ENCODE measurements around the gene TINCR.

TINCR gene

GRCh38 chr19:5536337-5536894 is 31.3 kb downstream of the TINCR start:
- H3K9me3 ChIP-seq (ENCODE audit: control insufficient read depth, low read length), result peaks cover 14% of the 10 kb centered on the region
- H3K4me1 ChIP-seq (ENCODE audit: control insufficient read depth, insufficient read depth, low read length, poor library complexity, severe bottlenecking), result peaks cover 4% of the 10 kb centered on the region
- WGBS, 2 experiments (ENCODE audit: insufficient coverage in 2 of 2), result 4 to 5% methylated on average over 37 of the region's 38 CpGs
- no peaks in the 10 kb centered on the region for H3K36me3 ChIP-seq (ENCODE audit: control insufficient read depth, insufficient read depth, low read length)
- no peak overlapping the region for H3K27ac ChIP-seq (ENCODE audit: low read depth, low read length, severe bottlenecking)
- H3K4me3 ChIP-seq (ENCODE audit: extremely low read depth, insufficient read depth, low read length, poor library complexity, severe bottlenecking), result no peak overlapping the region

- H3K4me1 ChIP-seq (ENCODE audit: control insufficient read depth, insufficient read depth, low read length, poor library complexity, severe bottlenecking), result peaks cover 4% of the 10 kb centered on the region
- H3K9me3 ChIP-seq (ENCODE audit: control insufficient read depth, low read length), result peaks cover 14% of the 10 kb centered on the region
- 85 to 91% methylated on average over 7 of the region's 9 CpGs for WGBS, 2 experiments (ENCODE audit: insufficient coverage in 2 of 2)
- H3K36me3 ChIP-seq (ENCODE audit: control insufficient read depth, insufficient read depth, low read length), result no peaks in the 10 kb centered on the region
- H3K4me3 ChIP-seq (ENCODE audit: extremely low read depth, insufficient read depth, low read length, poor library complexity, severe bottlenecking), result no peak overlapping the region
- no peak overlapping the region for H3K27ac ChIP-seq (ENCODE audit: low read depth, low read length, severe bottlenecking)
Measured at GRCh38 chr19:5534787-5535586, 32.8 kb downstream of the TINCR start.

- Histone ChIP-seq H3K36me3 (ENCODE audit: control insufficient read depth, insufficient read depth, low read length) (no peaks in the 10 kb centered on the region), H3K4me1 (ENCODE audit: control insufficient read depth, insufficient read depth, low read length, poor library complexity, severe bottlenecking) (peaks cover 4% of the 10 kb centered on the region), H3K4me3 (ENCODE audit: extremely low read depth, insufficient read depth, low read length, poor library complexity, severe bottlenecking) (no peak overlapping the region), H3K9me3 (ENCODE audit: control insufficient read depth, low read length) (peaks cover 14% of the 10 kb centered on the region), H3K27ac (ENCODE audit: low read depth, low read length, severe bottlenecking) (no peak overlapping the region)
- WGBS, 2 experiments (ENCODE audit: insufficient coverage in 2 of 2), result 94 to 97% methylated on average over 3 of the region's 3 CpGs
Measured at GRCh38 chr19:5533257-5533656, 34.5 kb downstream of the TINCR start.

GRCh38 chr19:5530701-5531100 is 37.1 kb downstream of the TINCR start:
- Histone ChIP-seq H3K27ac (ENCODE audit: low read depth, low read length, severe bottlenecking) (no peak overlapping the region), H3K4me3 (ENCODE audit: extremely low read depth, insufficient read depth, low read length, poor library complexity, severe bottlenecking) (no peak overlapping the region), H3K4me1 (ENCODE audit: control insufficient read depth, insufficient read depth, low read length, poor library complexity, severe bottlenecking) (no peaks in the 10 kb centered on the region), H3K36me3 (ENCODE audit: control insufficient read depth, insufficient read depth, low read length) (no peaks in the 10 kb centered on the region), H3K9me3 (ENCODE audit: control insufficient read depth, low read length) (peaks cover 10% of the 10 kb centered on the region)
- 89 to 90% methylated on average over 11 of the region's 11 CpGs for WGBS, 2 experiments (ENCODE audit: insufficient coverage in 2 of 2)

GRCh38 chr19:5526691-5527090 is 41.1 kb downstream of the TINCR start:
- no peak overlapping the region for H3K4me3 ChIP-seq (ENCODE audit: extremely low read depth, insufficient read depth, low read length, poor library complexity, severe bottlenecking)
- H3K36me3 ChIP-seq (ENCODE audit: control insufficient read depth, insufficient read depth, low read length), result no peaks in the 10 kb centered on the region
- H3K4me1 ChIP-seq (ENCODE audit: control insufficient read depth, insufficient read depth, low read length, poor library complexity, severe bottlenecking), result no peaks in the 10 kb centered on the region
- WGBS, 2 experiments (ENCODE audit: insufficient coverage in 2 of 2), result 92 to 98% methylated on average over 6 of the region's 6 CpGs
- no peak overlapping the region for H3K27ac ChIP-seq (ENCODE audit: low read depth, low read length, severe bottlenecking)
- H3K9me3 ChIP-seq (ENCODE audit: control insufficient read depth, low read length), result no peaks in the 10 kb centered on the region

- no peaks in the 10 kb centered on the region for H3K4me1 ChIP-seq (ENCODE audit: control insufficient read depth, insufficient read depth, low read length, poor library complexity, severe bottlenecking)
- H3K36me3 ChIP-seq (ENCODE audit: control insufficient read depth, insufficient read depth, low read length), result no peaks in the 10 kb centered on the region
- peaks cover 3% of the 10 kb centered on the region for H3K9me3 ChIP-seq (ENCODE audit: control insufficient read depth, low read length)
- H3K27ac ChIP-seq (ENCODE audit: low read depth, low read length, severe bottlenecking), result no peak overlapping the region
- H3K4me3 ChIP-seq (ENCODE audit: extremely low read depth, insufficient read depth, low read length, poor library complexity, severe bottlenecking), result no peak overlapping the region
- WGBS, 2 experiments (ENCODE audit: insufficient coverage in 2 of 2), result 72% methylated on average over 5 to 6 of the region's 6 CpGs
Measured at GRCh38 chr19:5524081-5524480, 43.7 kb downstream of the TINCR start.

- Histone ChIP-seq H3K9me3 (ENCODE audit: control insufficient read depth, low read length) (peaks cover 3% of the 10 kb centered on the region), H3K36me3 (ENCODE audit: control insufficient read depth, insufficient read depth, low read length) (no peaks in the 10 kb centered on the region), H3K4me3 (ENCODE audit: extremely low read depth, insufficient read depth, low read length, poor library complexity, severe bottlenecking) (no peak overlapping the region), H3K4me1 (ENCODE audit: control insufficient read depth, insufficient read depth, low read length, poor library complexity, severe bottlenecking) (no peaks in the 10 kb centered on the region), H3K27ac (ENCODE audit: low read depth, low read length, severe bottlenecking) (no peak overlapping the region)
- WGBS, 2 experiments (ENCODE audit: insufficient coverage in 2 of 2), result 67 to 69% methylated on average over 7 to 11 of the region's 11 CpGs
Measured at GRCh38 chr19:5522106-5522505, 45.6 kb downstream of the TINCR start.

GRCh38 chr19:5520501-5520900 is 47.3 kb downstream of the TINCR start:
- H3K4me3 ChIP-seq (ENCODE audit: extremely low read depth, insufficient read depth, low read length, poor library complexity, severe bottlenecking), result no peak overlapping the region
- WGBS, 2 experiments (ENCODE audit: insufficient coverage in 2 of 2), result 70 to 86% methylated on average over 2 of the region's 4 CpGs

GRCh38 chr19:5519076-5519475 is 48.7 kb downstream of the TINCR start:
- WGBS, 2 experiments (ENCODE audit: insufficient coverage in 2 of 2), result 90 to 93% methylated on average over 3 of the region's 4 CpGs
- Histone ChIP-seq H3K4me3 (ENCODE audit: extremely low read depth, insufficient read depth, low read length, poor library complexity, severe bottlenecking) (no peak overlapping the region), H3K4me1 (ENCODE audit: control insufficient read depth, insufficient read depth, low read length, poor library complexity, severe bottlenecking) (no peaks in the 10 kb centered on the region), H3K9me3 (ENCODE audit: control insufficient read depth, low read length) (peaks cover 6% of the 10 kb centered on the region), H3K36me3 (ENCODE audit: control insufficient read depth, insufficient read depth, low read length) (no peaks in the 10 kb centered on the region), H3K27ac (ENCODE audit: low read depth, low read length, severe bottlenecking) (no peak overlapping the region)

More at GRCh38 chr19:5520501-5520900, 47.3 kb downstream of the TINCR start:
- Histone ChIP-seq H3K36me3 (ENCODE audit: control insufficient read depth, insufficient read depth, low read length) (no peaks in the 10 kb centered on the region), H3K27ac (ENCODE audit: low read depth, low read length, severe bottlenecking) (no peak overlapping the region), H3K4me1 (ENCODE audit: control insufficient read depth, insufficient read depth, low read length, poor library complexity, severe bottlenecking) (no peaks in the 10 kb centered on the region), H3K9me3 (ENCODE audit: control insufficient read depth, low read length) (peaks cover 6% of the 10 kb centered on the region)

GRCh38 chr19:5515737-5516136 is 52.0 kb downstream of the TINCR start:
- Histone ChIP-seq H3K9me3 (ENCODE audit: control insufficient read depth, low read length) (peaks cover 6% of the 10 kb centered on the region), H3K4me3 (ENCODE audit: extremely low read depth, insufficient read depth, low read length, poor library complexity, severe bottlenecking) (no peak overlapping the region), H3K4me1 (ENCODE audit: control insufficient read depth, insufficient read depth, low read length, poor library complexity, severe bottlenecking) (no peaks in the 10 kb centered on the region), H3K36me3 (ENCODE audit: control insufficient read depth, insufficient read depth, low read length) (no peaks in the 10 kb centered on the region), H3K27ac (ENCODE audit: low read depth, low read length, severe bottlenecking) (no peak overlapping the region)
- WGBS, 2 experiments (ENCODE audit: insufficient coverage in 2 of 2), result 75 to 79% methylated on average over 4 of the region's 5 CpGs

GRCh38 chr19:5514001-5514400 is 53.8 kb downstream of the TINCR start:
- Histone ChIP-seq H3K27ac (ENCODE audit: low read depth, low read length, severe bottlenecking) (no peak overlapping the region), H3K36me3 (ENCODE audit: control insufficient read depth, insufficient read depth, low read length) (no peaks in the 10 kb centered on the region), H3K9me3 (ENCODE audit: control insufficient read depth, low read length) (peaks cover 3% of the 10 kb centered on the region), H3K4me1 (ENCODE audit: control insufficient read depth, insufficient read depth, low read length, poor library complexity, severe bottlenecking) (no peaks in the 10 kb centered on the region), H3K4me3 (ENCODE audit: extremely low read depth, insufficient read depth, low read length, poor library complexity, severe bottlenecking) (no peak overlapping the region)
- 55 to 70% methylated on average over 2 to 3 of the region's 3 CpGs for WGBS, 2 experiments (ENCODE audit: insufficient coverage in 2 of 2)
